Measurements from ENCODE around the gene TRPM3.

Gene TRPM3

GRCh38 chr9:70517926-70518610 is 603.4 kb downstream of the TRPM3 start:
- no peak for DNase-seq (ENCODE audit: low spot score)

- DNase-seq (ENCODE audit: low spot score): no peak
These were observed 607.1 kb downstream of the TRPM3 start for GRCh38 chr9:70514273-70514672.

GRCh38 chr9:70511858-70512257 is 609.6 kb downstream of the TRPM3 start:
- no peak for DNase-seq (ENCODE audit: low spot score)

GRCh38 chr9:70510157-70510770 is 611.2 kb downstream of the TRPM3 start:
- no peak for DNase-seq (ENCODE audit: low spot score)

- no peak for DNase-seq (ENCODE audit: low spot score)
These were observed 615.3 kb downstream of the TRPM3 start for GRCh38 chr9:70506159-70506558.

- DNase-seq (ENCODE audit: low spot score): no peak
These were observed 616.6 kb downstream of the TRPM3 start for GRCh38 chr9:70504834-70505233.

GRCh38 chr9:70502690-70503089 is 618.7 kb downstream of the TRPM3 start:
- DNase-seq (ENCODE audit: low spot score): no peak

GRCh38 chr9:70500793-70501192 is 620.6 kb downstream of the TRPM3 start:
- DNase-seq (ENCODE audit: low spot score): no peak

- no peak for DNase-seq (ENCODE audit: low spot score)
These were observed 621.8 kb downstream of the TRPM3 start for GRCh38 chr9:70499621-70500020.

GRCh38 chr9:70498866-70499265 is 622.6 kb downstream of the TRPM3 start:
- no peak for DNase-seq (ENCODE audit: low spot score)

GRCh38 chr9:70496244-70496643 is 625.2 kb downstream of the TRPM3 start:
- no peak for DNase-seq (ENCODE audit: low spot score)

GRCh38 chr9:70495514-70495913 is 625.9 kb downstream of the TRPM3 start:
- DNase-seq (ENCODE audit: low spot score): no peak

- DNase-seq (ENCODE audit: low spot score): no peak
These were observed 627.2 kb downstream of the TRPM3 start for GRCh38 chr9:70494221-70494620.

GRCh38 chr9:70493029-70493428 is 628.4 kb downstream of the TRPM3 start:
- DNase-seq (ENCODE audit: low spot score): no peak

GRCh38 chr9:70492319-70492777 is 629.1 kb downstream of the TRPM3 start:
- DNase-seq (ENCODE audit: low spot score): no peak

GRCh38 chr9:70491426-70492318 is 629.7 kb downstream of the TRPM3 start:
- DNase-seq (ENCODE audit: low spot score): no peak

- no peak for DNase-seq (ENCODE audit: low spot score)
These were observed 630.9 kb downstream of the TRPM3 start for GRCh38 chr9:70490478-70490877.

GRCh38 chr9:70488793-70489105 is 632.7 kb downstream of the TRPM3 start:
- no peak for DNase-seq (ENCODE audit: low spot score)

- no peak for DNase-seq (ENCODE audit: low spot score)
These were observed 633.2 kb downstream of the TRPM3 start for GRCh38 chr9:70488098-70488792.

GRCh38 chr9:70486127-70486526 is 635.3 kb downstream of the TRPM3 start:
- no peak for DNase-seq (ENCODE audit: low spot score)

- DNase-seq (ENCODE audit: low spot score): no peak
These were observed 636.1 kb downstream of the TRPM3 start for GRCh38 chr9:70485273-70485858.

Data from CD4-positive, alpha-beta T cell treated with Interleukin-6 at 100 ng/mL for 8 hours (primary cell).